H9 (cell line): ENCODE measurements around the gene MYO1C. TPM values are rescaled to one million over a fixed set of nuclear protein-coding genes. Genes with fewer than 3 reads are reported as not detected.

Experiments
- DNase-seq: peaks from one replicate; pipeline ENCODE4 v3.0.0-alpha.2; 2017
- H2AFZ ChIP-seq: one replicate; pipeline ENCODE4 v1.6.1; 2013; ENCODE audit warnings: mild to moderate bottlenecking, low read length, control low read depth, moderate library complexity
- H2AK5ac ChIP-seq: 2 replicates; pipeline ENCODE4 v1.6.1; 2013; ENCODE audit warnings: low read length, control low read depth, mixed read lengths; ENCODE audit not compliant: insufficient read length
- H2BK120ac ChIP-seq: one replicate; pipeline ENCODE4 v1.6.1; 2013; ENCODE audit warnings: low read depth, mild to moderate bottlenecking, low read length, control low read depth, inconsistent platforms; ENCODE audit not compliant: poor library complexity, severe bottlenecking
- H2BK12ac ChIP-seq: 2 replicates; pipeline ENCODE4 v1.6.1; 2013; ENCODE audit warnings: low read length, control low read depth, mixed read lengths, low read depth; ENCODE audit not compliant: insufficient read length
- H2BK15ac ChIP-seq: 2 replicates; pipeline ENCODE4 v1.6.1; 2013; ENCODE audit warnings: low read depth, low read length, control low read depth
- H2BK20ac ChIP-seq: one replicate; pipeline ENCODE4 v1.6.1; 2013; ENCODE audit warnings: low read depth, mild to moderate bottlenecking, low read length, control low read depth, inconsistent platforms; ENCODE audit not compliant: poor library complexity, severe bottlenecking
- H2BK5ac ChIP-seq: 2 replicates; pipeline ENCODE4 v1.6.1; 2013; ENCODE audit warnings: low read length, control low read depth, mixed read lengths; ENCODE audit not compliant: insufficient read length
- H3K14ac ChIP-seq: 2 replicates; pipeline ENCODE4 v1.6.1; 2013; ENCODE audit warnings: low read length, control low read depth; ENCODE audit not compliant: insufficient read depth
- H3K18ac ChIP-seq: 2 replicates; pipeline ENCODE4 v1.6.1; 2013; ENCODE audit warnings: low read depth, mild to moderate bottlenecking, mixed read lengths, low read length, control low read depth; ENCODE audit not compliant: insufficient read length
- H3K23ac ChIP-seq: 2 replicates; pipeline ENCODE4 v1.6.1; 2013; ENCODE audit warnings: low read length, control low read depth, mixed read lengths, low read depth; ENCODE audit not compliant: insufficient read length
- H3K23me2 ChIP-seq: 2 replicates; pipeline ENCODE4 v1.6.1; 2013; ENCODE audit warnings: low read depth, mild to moderate bottlenecking, mixed read lengths, low read length, control low read depth; ENCODE audit not compliant: insufficient read length, poor library complexity, severe bottlenecking
- H3K27ac ChIP-seq: 2 replicates; pipeline ENCODE4 v1.5.1; 2013; ENCODE audit warnings: low read length, control low read depth, mixed read lengths, low read depth; ENCODE audit not compliant: insufficient read length
- H3K27me3 ChIP-seq: 2 replicates; pipeline ENCODE4 v1.6.1; 2013; ENCODE audit warnings: low read length, control low read depth, inconsistent platforms; ENCODE audit not compliant: insufficient read depth
- H3K4ac ChIP-seq: 2 replicates; pipeline ENCODE4 v1.6.1; 2013; ENCODE audit warnings: low read depth, mild to moderate bottlenecking, control low read depth, inconsistent platforms, low read length, moderate library complexity
- H3K4me1 ChIP-seq: 2 replicates; pipeline ENCODE4 v1.6.1; 2013; ENCODE audit warnings: low read length, control low read depth, inconsistent platforms; ENCODE audit not compliant: insufficient read depth
- H3K4me2 ChIP-seq: 2 replicates; pipeline ENCODE4 v1.6.1; 2013; ENCODE audit warnings: low read length, control low read depth, mixed read lengths; ENCODE audit not compliant: insufficient read length, insufficient read depth
- H3K56ac ChIP-seq: 2 replicates; pipeline ENCODE4 v1.6.1; 2013; ENCODE audit warnings: low read depth, mild to moderate bottlenecking, mixed read lengths, low read length, control low read depth; ENCODE audit not compliant: insufficient read length
- H3K79me1 ChIP-seq: 2 replicates; pipeline ENCODE4 v1.6.1; 2013; ENCODE audit warnings: low read depth, mild to moderate bottlenecking, moderate library complexity, low read length, control low read depth, inconsistent platforms; ENCODE audit not compliant: insufficient read depth, poor library complexity, severe bottlenecking
- H3K79me2 ChIP-seq: 2 replicates; pipeline ENCODE4 v1.6.1; 2013; ENCODE audit warnings: low read length, control low read depth, inconsistent platforms; ENCODE audit not compliant: insufficient read depth
- H3K9ac ChIP-seq: 2 replicates; pipeline ENCODE4 v1.6.1; 2013; ENCODE audit warnings: low read length, control low read depth, mixed read lengths; ENCODE audit not compliant: insufficient read length; ENCODE audit errors: extremely low read depth
- H3K9me3 ChIP-seq: one replicate; pipeline ENCODE4 v1.6.1; 2013; ENCODE audit warnings: low read depth, low read length, inconsistent platforms; ENCODE audit not compliant: control insufficient read depth
- H3T11ph ChIP-seq: one replicate; pipeline ENCODE4 v1.6.1; 2013; ENCODE audit warnings: mild to moderate bottlenecking, low read length, control low read depth, inconsistent platforms
- H4K20me1 ChIP-seq: one replicate; pipeline ENCODE4 v1.6.1; 2013; ENCODE audit not compliant: control insufficient read depth, insufficient read length, insufficient read depth
- H4K5ac ChIP-seq: 2 replicates; pipeline ENCODE4 v1.6.1; 2013; ENCODE audit warnings: low read depth, mild to moderate bottlenecking, mixed read lengths, low read length, control low read depth; ENCODE audit not compliant: insufficient read length
- H4K8ac ChIP-seq: replicated peaks from 2 replicates; pipeline ENCODE4 v1.6.1; 2013; ENCODE audit warnings: low read length, control low read depth, mixed read lengths, low read depth; ENCODE audit not compliant: insufficient read length
- H4K91ac ChIP-seq: 2 replicates; pipeline ENCODE4 v1.6.1; 2013; ENCODE audit warnings: low read depth, mild to moderate bottlenecking, moderate library complexity, mixed read lengths, low read length, control low read depth; ENCODE audit not compliant: insufficient read length
- H3K27ac Mint-ChIP-seq, 3 experiments: 2 replicates in 2 of 3; 3 replicates in 1 of 3; pipeline ENCODE4 v1.8.0; 2020 to 2021; ENCODE audit warnings: mixed read lengths in 3 of 3, mild to moderate bottlenecking in 1 of 3, moderate library complexity in 1 of 3
- H3K27me3 Mint-ChIP-seq: 2 replicates; pipeline ENCODE4 v1.8.0; 2021; ENCODE audit warnings: low read depth, mild to moderate bottlenecking, moderate library complexity, mixed read lengths
- H3K36me3 Mint-ChIP-seq, 3 experiments: 2 replicates in 2 of 3; 3 replicates in 1 of 3; pipeline ENCODE4 v1.8.0; 2020 to 2021; ENCODE audit warnings: low read depth in 3 of 3, mixed read lengths in 3 of 3; ENCODE audit not compliant: insufficient read depth in 1 of 3
- H3K4me1 Mint-ChIP-seq, 2 experiments: 2 replicates each; pipeline ENCODE4 v1.8.0; 2020; ENCODE audit warnings: mixed read lengths in 2 of 2
- H3K4me3 Mint-ChIP-seq, 2 experiments: 2 replicates in 1 of 2; 3 replicates in 1 of 2; pipeline ENCODE4 v1.8.0; 2020 to 2021; ENCODE audit warnings: mild to moderate bottlenecking in 2 of 2, mixed read lengths in 2 of 2, moderate library complexity in 1 of 2
- H3K9me3 Mint-ChIP-seq, 2 experiments: 2 replicates in 1 of 2; 3 replicates in 1 of 2; pipeline ENCODE4 v1.8.0; 2020; ENCODE audit warnings: mild to moderate bottlenecking in 2 of 2, mixed read lengths in 2 of 2, moderate library complexity in 1 of 2
- CTCF ChIP-seq: fragments of 200-600 bp; sonication (generic); conservative IDR thresholded peaks from 3 replicates; pipeline ENCODE4 v1.8.0; 2021; ENCODE audit warnings: antibody characterized with exemption, mild to moderate bottlenecking
- WGBS: extraction: QIAGEN DNeasy Blood & Tissue Kit; methylation state at CpG from one replicate; pipeline ENCODE4 v1.1.7; 2013; ENCODE audit warnings: missing lambda C conversion rate, low lambda C conversion rate, mixed read lengths; ENCODE audit not compliant: insufficient read length; ENCODE audit errors: extremely low coverage; 5-methylcytosine and 5-hydroxymethylcytosine counted together
- total RNA-seq: library from RNA; stranded (reverse); gene quantifications from 2 replicates; pipeline ENCODE4 v1.2.1, GENCODE V29; 2021

The MYO1C gene
- total RNA-seq, 1 experiment from 2014 or later: 86.5 TPM

GRCh38 chr17:1460233-1460632 is 32.3 kb downstream of the MYO1C start:
- Histone ChIP-seq H3K56ac (no peak overlapping the region), H4K5ac (no peak overlapping the region), H3K18ac (no peak overlapping the region), H3K4me1 (no peaks in the 10 kb centered on the region; the same call in 1 of the 2 replicates), H3K79me2 (no peaks in the 10 kb centered on the region; the same call in 1 of the 2 replicates), H3K23me2 (peaks cover 1% of the 10 kb centered on the region), H3K27ac (no peak overlapping the region), H3K79me1 (no peaks in the 10 kb centered on the region), H2BK20ac (no peak overlapping the region), H3K9ac (no peak overlapping the region), H3K4ac (no peak overlapping the region), H3T11ph (no peak overlapping the region), H4K20me1 (no peaks in the 10 kb centered on the region), H3K27me3 (no peaks in the 10 kb centered on the region), H2AK5ac (no peak overlapping the region), H4K91ac (no peak overlapping the region), H2AFZ (no peak overlapping the region), H3K9me3 (no peaks in the 10 kb centered on the region), H3K14ac (no peak overlapping the region), H3K4me2 (no peak overlapping the region), H4K8ac (no peak overlapping the region), H2BK120ac (no peak overlapping the region), H2BK12ac (no peak overlapping the region), H3K23ac (no peak overlapping the region), H2BK5ac (no peak overlapping the region), H2BK15ac (no peak overlapping the region)
- H3K36me3 Mint-ChIP-seq: peaks cover 1 to 30% (median 7%) of the 10 kb centered on the region in 3 experiments; a peak in 4 of 7 replicates
- no CpG with 5 or more reads among the region's 6 CpGs for WGBS
- no peak for TF ChIP-seq CTCF
- DNase-seq: no peak
- H3K27ac Mint-ChIP-seq: no peak overlapping the region
- peaks cover 8% of the 10 kb centered on the region in 2 experiments for H3K4me1 Mint-ChIP-seq
- H3K9me3 Mint-ChIP-seq: no peaks in the 10 kb centered on the region; a peak in 1 of 5 replicates
- no peaks in the 10 kb centered on the region; the same call in none of the 2 replicates for H3K27me3 Mint-ChIP-seq
- H3K4me3 Mint-ChIP-seq: no peak overlapping the region
